ENCODE results near the gene ROBO1.
"Not testable (repeated sequence)": the region's sequence is repeated elsewhere in the genome, so short reads cannot be mapped to it uniquely, and the experiment has no call there.

Gene ROBO1

GRCh38 chr3:78712941-78713340, 1054.9 kb downstream of the ROBO1 start:
- DNase-seq (ENCODE audit: insufficient read length, low spot score): no peak
- no peak for TF ChIP-seq POLR2A (IDR thresholded peaks at IDR 0.05; ENCODE audit: low read depth, low read length)
- peak; percentile 75 for FAIRE-seq

GRCh38 chr3:78712270-78712669, 1055.5 kb downstream of the ROBO1 start:
- TF ChIP-seq POLR2A (IDR thresholded peaks at IDR 0.05; ENCODE audit: low read depth, low read length): no peak
- FAIRE-seq: no peak

GRCh38 chr3:78708565-78709073, 1059.2 kb downstream of the ROBO1 start:
- FAIRE-seq (no peak), DNase-seq (ENCODE audit: insufficient read length, low spot score) (no peak)
- no peak for TF ChIP-seq POLR2A (IDR thresholded peaks at IDR 0.05; ENCODE audit: low read depth, low read length)

More at GRCh38 chr3:78712270-78712669, 1055.5 kb downstream of the ROBO1 start:
- no peak for DNase-seq (ENCODE audit: insufficient read length, low spot score)

- DNase-seq (ENCODE audit: insufficient read length, low spot score) (no peak), FAIRE-seq (no peak)
- no peak for TF ChIP-seq POLR2A (IDR thresholded peaks at IDR 0.05; ENCODE audit: low read depth, low read length)
Observed at GRCh38 chr3:78707609-78708008, 1060.2 kb downstream of the ROBO1 start.

- FAIRE-seq (no peak), DNase-seq (ENCODE audit: insufficient read length, low spot score) (no peak)
- no peak for TF ChIP-seq POLR2A (IDR thresholded peaks at IDR 0.05; ENCODE audit: low read depth, low read length)
Observed at GRCh38 chr3:78706906-78707523, 1060.8 kb downstream of the ROBO1 start.

GRCh38 chr3:78703944-78704343, 1063.9 kb downstream of the ROBO1 start:
- DNase-seq (ENCODE audit: insufficient read length, low spot score): no peak
- no peak for FAIRE-seq
- no peak for TF ChIP-seq POLR2A (IDR thresholded peaks at IDR 0.05; ENCODE audit: low read depth, low read length)

GRCh38 chr3:78701537-78701936, 1066.3 kb downstream of the ROBO1 start:
- FAIRE-seq: peak; percentile 20
- no peak for TF ChIP-seq POLR2A (IDR thresholded peaks at IDR 0.05; ENCODE audit: low read depth, low read length)
- no peak for DNase-seq (ENCODE audit: insufficient read length, low spot score)

GRCh38 chr3:78698431-78698830, 1069.4 kb downstream of the ROBO1 start:
- DNase-seq (ENCODE audit: insufficient read length, low spot score): no peak
- no peak for FAIRE-seq
- no peak for TF ChIP-seq POLR2A (IDR thresholded peaks at IDR 0.05; ENCODE audit: low read depth, low read length)

GRCh38 chr3:78697426-78697825, 1070.4 kb downstream of the ROBO1 start:
- no peak for DNase-seq (ENCODE audit: insufficient read length, low spot score)
- no peak for TF ChIP-seq POLR2A (IDR thresholded peaks at IDR 0.05; ENCODE audit: low read depth, low read length)
- no peak for FAIRE-seq

- FAIRE-seq (no peak), DNase-seq (ENCODE audit: insufficient read length, low spot score) (no peak)
- TF ChIP-seq POLR2A (IDR thresholded peaks at IDR 0.05; ENCODE audit: low read depth, low read length): no peak
Observed at GRCh38 chr3:78690766-78691165, 1077.0 kb downstream of the ROBO1 start.

- no peak for TF ChIP-seq POLR2A (IDR thresholded peaks at IDR 0.05; ENCODE audit: low read depth, low read length)
- no peak for DNase-seq (ENCODE audit: insufficient read length, low spot score)
Observed at GRCh38 chr3:78689378-78689777, 1078.4 kb downstream of the ROBO1 start.

GRCh38 chr3:78687520-78687919, 1080.3 kb downstream of the ROBO1 start:
- TF ChIP-seq POLR2A (IDR thresholded peaks at IDR 0.05; ENCODE audit: low read depth, low read length): no peak
- no peak for DNase-seq (ENCODE audit: insufficient read length, low spot score)
- no peak for FAIRE-seq

More at GRCh38 chr3:78689378-78689777, 1078.4 kb downstream of the ROBO1 start:
- no peak for FAIRE-seq

- no peak for DNase-seq (ENCODE audit: insufficient read length, low spot score)
- no peak for FAIRE-seq
- no peak for TF ChIP-seq POLR2A (IDR thresholded peaks at IDR 0.05; ENCODE audit: low read depth, low read length)
Observed at GRCh38 chr3:78683284-78683683, 1084.5 kb downstream of the ROBO1 start.

- DNase-seq (ENCODE audit: insufficient read length, low spot score); FAIRE-seq: not testable (repeated sequence)
Observed at GRCh38 chr3:78675119-78675805, 1092.5 kb downstream of the ROBO1 start.

- TF ChIP-seq POLR2A (IDR thresholded peaks at IDR 0.05; ENCODE audit: low read depth, low read length): no peak
- no peak for FAIRE-seq
- no peak for DNase-seq (ENCODE audit: insufficient read length, low spot score)
Observed at GRCh38 chr3:78670746-78671145, 1097.1 kb downstream of the ROBO1 start.

All from H54 (cell line).